ENCODE results near the gene PPM1A. TPM values are rescaled to one million over a fixed set of nuclear protein-coding genes. Genes with fewer than 3 reads are reported as not detected.

PPM1A gene
- total RNA-seq, 4 donors from 2014 or later: 40.4 to 60.2 (median 53.6) TPM

- Histone ChIP-seq H3K9me3 (no peaks in the 10 kb centered on the region), H3K4me1 (peaks cover 9 to 31% (median 17%) of the 10 kb centered on the region in 4 donors), H3K27me3 (no peaks in the 10 kb centered on the region), H3K4me3 (no peak overlapping the region), H3K36me3 (no peaks in the 10 kb centered on the region), H3K27ac (replicated peaks in 1 of 4) (no peak overlapping the region)
- DNase-seq (ENCODE audit: extremely low spot score): no peak
- TF ChIP-seq POLR2AphosphoS5 (IDR thresholded peaks at IDR 0.05) (no peak), CTCF (IDR thresholded peaks at IDR 0.05) (no peak), EP300 (IDR thresholded peaks at IDR 0.05) (no peak), POLR2A (IDR thresholded peaks at IDR 0.05; ENCODE audit: low read depth) (no peak)
- intact Hi-C loops (cut with DNase I): no loop called here
These were observed 27.6 kb upstream of the PPM1A start for GRCh38 chr14:60221457-60221856.

GRCh38 chr14:60222820-60223219, 26.2 kb upstream of the PPM1A start:
- Histone ChIP-seq H3K36me3 (no peaks in the 10 kb centered on the region), H3K9me3 (no peaks in the 10 kb centered on the region), H3K4me1 (peaks cover under 1 to 17% (median 7%) of the 10 kb centered on the region in 4 donors), H3K27ac (replicated peaks in 1 of 4) (no peak overlapping the region), H3K4me3 (no peak overlapping the region), H3K27me3 (no peaks in the 10 kb centered on the region)
- intact Hi-C loops (cut with DNase I): no loop called here
- TF ChIP-seq POLR2A (IDR thresholded peaks at IDR 0.05; ENCODE audit: low read depth) (no peak), CTCF (IDR thresholded peaks at IDR 0.05) (no peak), POLR2AphosphoS5 (IDR thresholded peaks at IDR 0.05) (no peak), EP300 (IDR thresholded peaks at IDR 0.05) (no peak)
- no peak for DNase-seq (ENCODE audit: extremely low spot score)
- 0% methylated on average over 1 of the region's 4 CpGs for WGBS

GRCh38 chr14:60225265-60225664, 23.8 kb upstream of the PPM1A start:
- 88% methylated on average over 3 of the region's 3 CpGs for WGBS
- Histone ChIP-seq H3K9me3 (no peaks in the 10 kb centered on the region), H3K4me3 (no peak overlapping the region), H3K36me3 (no peaks in the 10 kb centered on the region), H3K4me1 (peaks cover 0 to 7% (median 5%) of the 10 kb centered on the region in 4 donors), H3K27ac (replicated peaks in 1 of 4) (no peak overlapping the region), H3K27me3 (no peaks in the 10 kb centered on the region)
- TF ChIP-seq POLR2AphosphoS5 (IDR thresholded peaks at IDR 0.05) (no peak), POLR2A (IDR thresholded peaks at IDR 0.05; ENCODE audit: low read depth) (no peak), CTCF (IDR thresholded peaks at IDR 0.05) (no peak), EP300 (IDR thresholded peaks at IDR 0.05) (no peak)
- intact Hi-C loops (cut with DNase I): no loop called here
- no peak for DNase-seq (ENCODE audit: extremely low spot score)

GRCh38 chr14:60226298-60226697, 22.7 kb upstream of the PPM1A start:
- Histone ChIP-seq H3K36me3 (no peaks in the 10 kb centered on the region), H3K9me3 (no peaks in the 10 kb centered on the region), H3K27ac (replicated peaks in 1 of 4) (no peak overlapping the region), H3K4me3 (no peak overlapping the region), H3K4me1 (peaks cover 0 to 7% (median 5%) of the 10 kb centered on the region in 4 donors), H3K27me3 (no peaks in the 10 kb centered on the region)
- no peak for TF ChIP-seq EP300 (IDR thresholded peaks at IDR 0.05)
- intact Hi-C loops (cut with DNase I): no loop called here
- WGBS: 75% methylated on average over 1 of the region's 2 CpGs
- no peak for DNase-seq (ENCODE audit: extremely low spot score)

GRCh38 chr14:60227291-60227690, 21.7 kb upstream of the PPM1A start:
- Histone ChIP-seq H3K4me3 (no peak overlapping the region), H3K27ac (replicated peaks in 1 of 4) (no peak overlapping the region), H3K4me1 (peaks cover 0 to 7% (median 5%) of the 10 kb centered on the region in 4 donors), H3K36me3 (no peaks in the 10 kb centered on the region), H3K9me3 (peaks cover 0 to 4% (median 0%) of the 10 kb centered on the region in 4 donors), H3K27me3 (no peaks in the 10 kb centered on the region)
- intact Hi-C loops (cut with DNase I): no loop called here
- TF ChIP-seq POLR2AphosphoS5 (IDR thresholded peaks at IDR 0.05) (no peak), EP300 (IDR thresholded peaks at IDR 0.05) (no peak), CTCF (IDR thresholded peaks at IDR 0.05) (no peak), POLR2A (IDR thresholded peaks at IDR 0.05; ENCODE audit: low read depth) (no peak)
- 100% methylated on average over 1 of the region's 1 CpG for WGBS
- no peak for DNase-seq (ENCODE audit: extremely low spot score)
